OCI-M2 (cell line): ENCODE data around the gene ZCCHC10.
"Not testable (repeated sequence)": the region's sequence is repeated elsewhere in the genome, so short reads cannot be mapped to it uniquely, and the experiment has no call there.

Source experiments
- DNase-seq: peaks from one replicate; lab custom pipeline; 2025; ENCODE audit not compliant: unreplicated experiment; lab: John Stamatoyannopoulos, UW

ZCCHC10 gene

DNA sequence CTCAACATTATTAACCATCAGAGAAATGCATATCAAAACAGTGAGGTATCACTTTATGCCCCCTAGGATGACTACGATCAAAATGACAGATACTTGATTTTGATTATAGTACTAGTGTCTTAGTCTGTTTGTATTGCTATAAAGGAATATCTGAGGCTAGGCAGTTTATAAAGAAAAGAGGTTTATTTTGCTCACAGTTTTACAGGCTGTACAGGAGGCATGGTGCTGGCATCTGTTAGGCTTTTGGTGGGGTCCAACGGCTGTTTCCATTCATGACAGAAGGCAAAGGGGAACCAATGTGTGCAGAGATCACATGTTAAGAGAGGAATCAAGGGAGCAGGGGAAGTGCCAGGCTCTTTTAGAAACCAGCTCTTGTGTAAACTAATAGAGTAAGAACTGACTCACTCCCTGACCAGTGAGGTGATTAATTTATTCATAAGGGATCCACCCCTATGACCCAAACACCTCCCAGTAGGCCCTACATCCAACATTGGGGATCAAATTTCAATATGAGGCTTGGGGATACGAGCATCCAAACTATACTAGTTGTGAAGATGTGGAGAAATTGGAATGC is 46.9 kb downstream of the ZCCHC10 start:
- DNase-seq = no peak

DNA sequence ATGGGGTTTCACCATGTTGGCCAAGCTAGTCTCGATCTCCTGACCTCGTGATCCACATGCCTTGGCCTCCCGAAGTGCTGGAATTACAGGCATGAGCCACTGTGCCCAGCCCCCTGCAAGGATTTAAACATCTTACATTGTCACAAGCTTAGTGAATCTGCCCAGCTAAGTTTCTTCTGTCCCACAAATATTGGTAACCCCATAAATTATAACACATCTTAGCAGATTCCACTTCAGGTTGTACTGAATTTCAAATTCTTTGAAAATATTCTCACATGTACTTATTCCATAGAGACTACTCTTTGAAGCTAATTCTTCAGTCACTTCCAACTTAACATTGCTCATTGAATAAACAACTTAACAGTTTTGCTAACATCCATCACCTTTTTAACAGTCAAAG is 49.5 kb downstream of the ZCCHC10 start:
- DNase-seq = no peak

DNA sequence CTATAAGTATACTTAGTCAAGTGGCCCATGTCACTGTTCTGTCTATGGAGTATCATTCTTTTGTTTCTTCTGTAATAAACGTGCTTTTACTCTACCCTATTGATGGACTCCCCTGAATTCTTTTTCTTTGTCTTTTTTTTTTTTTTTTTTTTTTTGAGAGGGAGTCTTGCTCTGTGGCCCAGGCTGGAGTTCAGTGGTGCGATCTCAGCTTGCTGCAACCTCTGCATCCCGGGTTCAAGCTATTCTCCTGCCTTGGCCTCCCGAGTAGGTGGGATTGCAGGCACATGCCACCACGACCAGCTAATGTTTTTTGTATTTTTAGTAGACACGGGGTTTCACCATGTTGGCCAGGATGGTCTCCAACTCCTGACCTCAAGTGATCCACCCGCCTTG is 53.9 kb downstream of the ZCCHC10 start:
- not testable (repeated sequence) for DNase-seq

DNA sequence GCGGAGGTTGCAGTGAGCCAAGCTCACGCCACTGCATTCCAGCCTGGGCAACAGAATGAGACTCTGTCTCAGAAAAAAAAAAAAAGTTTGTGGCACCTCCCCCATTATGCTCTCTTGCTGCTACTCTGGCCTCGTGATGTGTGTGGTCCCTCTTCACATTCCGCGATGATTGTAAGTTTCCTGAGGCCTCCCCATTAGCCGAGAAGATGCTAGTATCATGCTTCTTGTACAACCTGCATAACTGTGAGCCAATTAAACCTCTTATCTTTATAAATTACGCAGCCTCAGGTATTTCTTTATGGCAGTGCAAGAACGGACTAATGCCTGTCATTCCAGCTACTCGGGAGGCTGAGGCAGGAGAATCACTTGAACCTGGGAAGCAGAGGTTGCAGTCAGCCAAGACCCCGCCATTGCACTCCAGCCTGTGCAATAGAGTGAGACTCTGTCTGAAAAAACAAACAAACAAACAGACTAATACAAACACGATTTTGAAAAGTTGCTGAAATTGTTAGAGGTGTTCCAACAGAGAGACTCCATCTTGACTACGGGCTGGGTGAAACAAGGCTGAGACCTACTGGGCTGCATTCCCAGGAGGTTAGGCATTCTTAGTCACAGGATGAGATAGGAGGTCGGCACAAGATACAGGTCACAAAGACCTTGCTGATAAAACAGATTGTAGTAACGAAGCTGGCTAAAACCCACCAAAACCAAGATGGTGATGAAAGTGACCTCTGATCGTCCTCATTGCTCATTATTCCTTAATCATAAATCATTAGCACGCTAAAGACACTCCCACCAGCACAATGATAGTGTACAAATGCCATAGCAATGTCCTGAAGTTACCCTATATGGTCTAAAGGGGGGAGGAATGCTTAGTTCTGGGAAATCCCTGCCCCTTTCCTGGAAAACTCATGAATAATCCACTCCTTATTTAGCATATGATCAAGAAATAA is 54.6 kb downstream of the ZCCHC10 start:
- no peak for DNase-seq

DNA sequence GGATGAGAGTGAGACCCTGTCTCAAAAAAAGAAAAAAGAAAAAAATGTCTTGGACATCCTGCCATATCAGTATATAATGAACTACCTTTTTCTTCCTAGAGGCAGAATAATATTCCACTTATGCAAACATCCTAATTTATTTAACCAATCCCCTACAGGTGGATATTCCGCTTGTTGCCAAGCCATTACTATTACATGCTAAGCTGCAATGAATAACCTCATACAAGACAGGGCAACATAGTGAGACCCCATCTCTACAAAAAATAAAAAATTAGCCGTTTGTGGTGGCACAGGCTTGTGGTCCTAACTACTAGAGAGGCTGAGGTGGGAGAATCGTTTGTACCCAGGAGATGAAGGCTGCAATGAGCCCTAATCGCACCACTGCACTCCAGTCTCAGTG is 61.2 kb downstream of the ZCCHC10 start:
- no peak for DNase-seq

DNA sequence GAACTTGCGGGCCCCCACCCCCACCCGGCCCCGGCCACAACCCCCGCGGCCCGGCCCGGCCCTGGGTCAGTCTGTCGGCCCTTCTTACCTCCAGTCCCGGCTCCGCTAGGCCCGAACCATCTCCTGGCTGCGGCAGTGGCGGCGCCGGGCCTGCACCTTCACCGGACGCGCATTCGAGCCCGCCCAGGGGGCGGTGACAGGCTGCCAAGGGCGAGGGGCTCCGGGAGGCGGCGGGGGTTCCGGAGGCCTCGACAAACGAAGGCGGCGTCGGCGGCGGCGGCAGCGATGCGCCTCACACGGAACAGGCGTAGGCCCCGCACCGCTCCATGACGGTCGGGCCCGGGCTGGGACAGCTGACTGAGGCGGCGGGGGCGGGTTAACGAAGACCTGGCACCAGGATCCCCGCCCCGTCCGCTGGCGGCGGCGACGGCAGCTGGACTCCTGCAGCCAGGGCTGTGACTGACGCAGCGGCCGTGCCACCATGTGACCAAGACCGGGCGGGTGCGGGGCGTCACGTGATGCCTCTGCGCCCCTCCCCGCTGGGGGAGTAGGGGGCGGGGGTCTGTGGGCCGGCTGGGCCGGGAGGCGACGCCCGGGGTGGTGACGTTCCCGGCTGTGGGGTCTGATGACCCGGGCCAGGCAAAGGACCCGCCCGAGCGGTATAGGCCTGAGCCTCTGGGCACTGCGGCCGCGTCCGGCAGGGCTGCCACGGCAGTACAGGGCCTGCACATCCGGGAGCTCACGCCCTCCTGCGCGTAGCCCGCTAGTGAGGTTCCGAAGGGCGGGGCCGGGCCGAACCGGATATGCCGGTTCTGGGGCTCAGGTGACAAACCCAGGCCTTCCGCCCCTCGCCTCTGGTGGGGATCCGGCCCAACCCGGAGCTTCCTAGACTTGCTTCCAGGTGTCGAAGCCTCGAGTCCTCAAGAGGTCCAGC is 62.9 kb downstream of the ZCCHC10 start, which contains the start of gene AFF4:
TSS of gene AFF4 (minus strand) at position 464 of the 934 bp plus-strand sequence. CDS start 26,445 bp downstream, outside the sequence.
- peak; percentile 55 for DNase-seq

DNA sequence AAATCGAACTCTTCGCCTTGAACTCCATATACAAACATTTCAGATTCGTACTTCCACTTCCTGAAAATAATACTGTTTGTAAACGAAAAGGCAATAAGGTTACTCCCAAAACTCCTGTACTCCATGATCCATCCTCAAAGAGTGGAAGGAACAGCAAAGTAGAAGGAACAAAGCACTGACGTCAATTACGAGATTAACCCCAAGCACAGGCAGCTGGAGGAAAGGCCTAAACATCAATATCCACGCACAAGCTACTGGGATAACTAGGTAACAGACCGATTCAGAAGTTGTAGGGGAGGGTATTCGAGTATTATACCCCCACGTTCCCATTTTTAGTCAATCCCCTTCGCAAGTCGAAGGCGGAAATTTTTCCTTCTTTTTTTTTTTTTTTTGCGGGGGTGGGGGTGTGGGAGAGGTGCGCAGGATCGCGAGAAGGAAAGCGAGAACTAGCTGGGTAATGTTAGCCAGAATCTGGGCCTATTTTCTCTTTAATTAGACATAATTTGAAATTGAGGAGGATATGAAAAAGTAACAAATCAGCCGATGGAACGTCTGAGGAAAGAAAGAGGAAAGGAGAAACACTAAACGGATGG is 63.8 kb downstream of the ZCCHC10 start:
- no peak for DNase-seq

DNA sequence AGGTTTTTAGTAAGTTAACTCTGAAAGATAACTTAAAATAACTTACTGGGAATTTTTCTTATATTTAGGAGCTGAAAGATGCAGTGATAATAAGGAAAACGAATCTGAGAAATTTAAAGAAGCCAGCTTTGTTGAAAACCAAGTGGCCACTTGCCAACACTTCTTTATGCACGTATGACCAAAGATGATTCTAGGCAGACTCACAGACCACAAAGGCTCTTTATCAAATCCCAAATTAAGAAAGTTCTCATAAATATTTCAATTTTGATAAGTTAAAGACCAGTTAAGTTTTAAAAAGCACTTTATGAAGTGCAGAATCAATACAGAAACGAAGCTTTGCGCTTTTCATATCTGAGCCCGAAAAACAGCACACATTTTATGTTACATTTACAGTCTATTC is 64.5 kb downstream of the ZCCHC10 start:
- DNase-seq = no peak

DNA sequence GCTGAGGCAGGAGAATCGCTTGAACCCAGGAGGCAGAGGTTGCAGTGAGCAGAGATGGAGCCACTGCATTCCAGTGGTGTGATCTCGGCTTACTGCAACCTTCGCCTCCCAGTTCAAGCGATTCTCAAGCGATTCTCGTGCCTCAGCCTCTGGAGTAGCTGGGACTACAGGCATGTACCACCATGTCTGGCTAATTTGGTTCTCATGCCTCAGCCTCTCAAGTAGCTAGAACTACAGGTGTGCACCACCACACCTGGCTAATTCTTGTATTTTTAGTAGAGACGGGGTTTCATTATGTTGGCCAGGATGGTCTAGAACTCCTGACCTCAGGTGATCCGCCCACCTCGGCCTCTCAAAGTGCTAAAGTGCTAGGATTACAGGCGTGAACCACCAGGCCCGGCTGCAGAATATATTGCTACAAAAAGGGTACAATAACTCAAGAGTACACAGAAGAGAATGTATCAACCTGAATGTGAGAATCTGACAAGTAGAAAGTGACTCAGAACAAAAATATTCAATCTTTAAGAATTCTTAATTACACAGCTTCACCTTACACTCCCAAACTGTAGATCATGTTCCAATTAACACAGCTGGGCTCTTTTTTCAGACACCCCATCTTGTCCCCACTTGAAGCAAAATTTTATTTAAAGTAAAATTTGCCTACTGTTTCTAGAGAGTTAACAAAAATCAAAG is 65.1 kb downstream of the ZCCHC10 start:
- DNase-seq = not testable (repeated sequence)

DNA sequence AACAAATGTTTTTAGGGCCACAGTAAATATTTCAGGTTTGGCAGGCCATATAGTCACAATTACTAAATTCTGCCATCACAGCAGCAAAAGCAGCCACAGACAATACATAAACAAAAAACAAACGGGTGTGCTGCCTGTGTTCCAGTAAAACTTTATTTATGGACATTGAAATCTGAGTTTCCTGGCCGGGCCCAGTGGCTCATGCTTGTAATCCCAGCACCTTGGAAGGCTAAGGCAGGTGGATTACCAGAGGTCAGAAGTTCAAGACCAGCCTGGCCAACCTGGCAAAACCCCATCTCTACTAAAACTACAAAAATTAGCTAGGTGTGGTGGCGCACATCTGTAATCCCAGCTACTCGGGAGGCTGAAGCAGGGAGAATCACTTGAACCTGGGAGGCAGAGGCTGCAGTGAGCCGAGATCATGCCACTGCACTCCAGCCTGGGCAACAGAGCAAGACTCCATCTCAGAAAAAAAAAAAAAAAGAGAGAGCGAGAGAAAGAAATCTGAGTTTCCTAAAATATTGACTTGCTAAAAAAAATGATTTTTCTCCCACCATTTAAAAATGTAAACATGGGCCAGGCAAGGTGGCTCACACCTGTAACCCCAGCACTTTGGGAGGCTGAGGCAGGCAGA is 70.1 kb downstream of the ZCCHC10 start:
- not testable (repeated sequence) for DNase-seq

DNA sequence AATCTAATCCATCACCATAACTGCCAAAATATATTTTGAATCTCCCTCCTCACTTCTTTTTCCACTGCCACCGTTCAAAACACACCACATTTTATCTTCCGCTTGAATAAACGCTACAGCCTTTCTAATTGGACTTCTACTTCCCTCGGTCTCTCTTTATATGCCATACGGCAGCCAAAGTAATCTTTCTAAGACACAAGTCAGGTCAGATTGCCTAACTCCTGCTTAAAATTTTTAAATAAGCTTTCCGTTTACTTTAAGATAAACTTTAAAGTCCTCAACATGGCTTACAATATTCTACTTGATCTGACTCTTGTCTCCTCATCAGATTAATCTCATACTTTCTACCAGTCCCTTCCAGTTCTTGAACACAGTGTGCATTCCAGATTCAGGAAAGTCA is 72.6 kb downstream of the ZCCHC10 start:
- no peak for DNase-seq

DNA sequence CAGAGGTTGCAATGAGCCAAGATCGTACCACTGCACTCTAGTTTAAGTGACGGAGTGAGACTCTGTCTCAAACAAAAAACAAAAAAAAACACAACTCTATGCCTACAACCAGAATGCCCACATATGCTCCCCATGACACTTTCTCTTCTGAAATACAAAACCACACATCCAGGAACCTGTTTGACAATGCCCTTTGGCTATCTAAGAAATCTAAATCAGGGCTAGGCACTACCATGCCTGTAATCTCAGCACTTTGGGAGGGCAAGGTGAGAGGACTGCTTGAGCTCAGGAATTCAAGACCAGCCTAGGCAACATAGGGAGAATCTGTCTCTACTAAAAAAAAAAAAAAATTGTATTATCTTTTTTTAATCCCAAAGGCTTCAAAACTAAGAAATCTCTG is 73.5 kb downstream of the ZCCHC10 start:
- no peak for DNase-seq

DNA sequence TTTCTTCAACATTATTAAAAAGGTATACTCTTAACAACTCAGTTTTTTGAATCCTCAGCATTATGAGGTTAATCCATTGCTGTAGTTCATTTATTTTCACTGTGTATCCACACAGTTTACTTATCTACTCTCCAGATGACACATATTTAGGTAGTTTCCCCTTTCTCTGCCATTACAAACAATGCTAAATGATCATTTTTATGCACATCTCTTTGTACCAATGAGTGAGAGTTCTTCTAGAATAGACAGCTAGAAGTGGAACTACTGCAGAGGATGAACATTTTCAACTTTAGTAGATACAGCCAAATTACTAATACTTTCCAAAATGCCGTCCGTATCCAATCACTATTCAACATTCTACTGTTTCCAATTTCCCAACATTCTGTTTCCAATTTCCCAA is 74.5 kb downstream of the ZCCHC10 start:
- DNase-seq = no peak

DNA sequence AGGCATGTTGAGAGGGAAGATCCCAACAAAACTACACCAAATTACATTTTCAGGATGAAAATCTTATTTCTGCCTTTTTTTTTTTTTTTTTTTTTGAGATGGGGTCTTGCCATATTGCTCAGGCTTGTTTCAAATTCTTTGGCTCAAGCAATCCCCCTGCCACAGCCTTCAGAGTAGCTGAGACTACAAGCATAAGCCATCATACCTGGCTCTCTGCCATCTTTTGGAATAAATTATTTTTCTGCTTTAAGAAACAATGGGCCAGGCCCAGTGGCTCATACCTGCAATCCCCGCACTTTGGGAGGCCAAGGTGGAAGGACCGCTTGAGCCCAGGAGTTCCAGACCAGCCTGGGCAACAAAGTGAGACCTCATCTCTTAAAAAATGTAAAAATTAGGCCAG is 77.2 kb downstream of the ZCCHC10 start:
- DNase-seq = no peak

DNA sequence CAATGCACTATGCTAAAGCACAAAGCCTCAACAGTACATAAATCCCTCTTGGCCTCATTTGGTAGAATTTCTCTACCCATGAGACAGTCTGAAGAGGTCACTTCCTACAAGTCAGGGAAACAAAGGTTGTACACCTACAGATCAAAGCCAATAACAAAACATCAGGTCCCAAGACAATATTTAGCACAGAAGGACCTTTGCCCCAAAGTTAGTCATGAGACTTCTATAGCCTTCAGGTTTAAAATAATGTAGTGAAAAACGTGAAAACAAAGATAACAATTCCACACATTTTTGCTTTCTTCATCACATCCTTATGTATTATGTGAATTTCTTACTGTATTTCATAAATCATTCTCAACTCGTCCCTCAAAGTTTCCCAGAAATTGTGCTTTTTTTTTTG is 78.7 kb downstream of the ZCCHC10 start:
- DNase-seq = no peak
